Measurements from ENCODE around the gene ACRBP.
"Not testable (repeated sequence)": the region's sequence is repeated elsewhere in the genome, so short reads cannot be mapped to it uniquely, and the experiment has no call there.

Gene ACRBP

DNA sequence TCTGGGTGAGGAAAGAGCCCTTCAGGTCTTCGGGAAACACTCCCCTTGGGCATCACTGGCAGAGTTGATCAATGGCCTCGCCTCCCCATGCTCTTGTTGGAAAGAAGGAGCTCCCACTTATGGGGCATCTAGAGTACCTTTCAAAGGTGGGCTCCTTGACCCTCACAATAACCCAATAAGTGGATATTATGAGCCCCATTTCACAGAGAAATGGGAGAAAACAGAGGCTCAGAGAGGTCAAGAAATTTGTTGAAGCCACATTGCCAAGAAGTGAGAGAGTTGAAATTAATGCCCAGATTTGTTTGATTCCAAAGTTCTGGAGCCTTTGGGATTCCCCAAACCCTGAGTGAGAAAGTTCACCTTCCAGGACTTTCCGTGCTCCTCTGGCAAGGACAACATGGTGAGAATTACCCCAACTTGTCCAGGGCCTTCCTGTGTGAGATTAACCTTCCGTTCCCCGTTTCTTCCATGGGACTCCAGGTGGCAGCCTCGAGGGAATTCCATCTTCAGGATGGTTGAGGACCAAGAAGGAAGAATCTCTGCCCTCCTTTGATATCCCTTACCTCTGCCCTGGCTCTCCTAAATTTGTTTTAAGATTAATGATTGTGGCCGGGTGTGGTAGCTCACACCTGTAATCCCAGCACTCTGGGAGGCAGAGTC lies 32.6 kb downstream of the ACRBP start:
- no peak for DNase-seq

DNA sequence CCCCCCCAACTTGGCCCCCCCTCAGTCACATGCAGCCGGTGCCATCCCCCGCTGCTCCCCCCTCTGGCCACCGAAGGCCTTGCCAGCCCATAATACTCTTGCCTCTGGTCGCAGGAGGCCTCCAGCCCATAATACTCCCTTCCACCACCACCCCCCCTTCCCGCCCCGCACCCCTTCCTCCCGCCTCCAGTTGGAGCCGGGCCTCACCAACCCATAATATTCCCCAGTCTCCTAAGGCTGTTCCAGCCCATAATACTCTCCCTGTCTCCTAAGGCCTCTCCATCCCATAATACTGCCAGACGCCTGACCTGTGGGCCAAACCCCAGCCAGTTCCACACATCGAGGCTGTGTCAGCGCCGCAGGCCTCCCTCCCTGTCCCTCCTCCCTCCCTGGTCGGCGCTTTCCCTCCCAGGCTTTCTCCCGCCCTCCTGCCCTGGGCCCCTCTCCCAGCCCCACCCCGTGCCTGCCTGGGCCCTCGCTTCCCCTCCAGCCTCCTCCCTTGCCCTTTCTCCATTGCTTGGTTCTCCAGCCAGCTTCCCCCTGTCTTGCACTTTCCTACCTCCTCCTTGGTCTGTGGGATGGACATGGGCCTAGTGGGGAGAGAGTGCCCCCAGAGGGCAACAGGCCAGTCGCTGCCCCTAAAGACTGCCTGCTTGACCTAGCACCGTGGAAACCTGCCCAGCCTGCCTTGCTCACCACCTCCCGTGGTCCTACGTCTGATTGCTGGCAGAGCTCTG lies 33.3 kb downstream of the ACRBP start:
- peak; percentile 90 for DNase-seq

DNA sequence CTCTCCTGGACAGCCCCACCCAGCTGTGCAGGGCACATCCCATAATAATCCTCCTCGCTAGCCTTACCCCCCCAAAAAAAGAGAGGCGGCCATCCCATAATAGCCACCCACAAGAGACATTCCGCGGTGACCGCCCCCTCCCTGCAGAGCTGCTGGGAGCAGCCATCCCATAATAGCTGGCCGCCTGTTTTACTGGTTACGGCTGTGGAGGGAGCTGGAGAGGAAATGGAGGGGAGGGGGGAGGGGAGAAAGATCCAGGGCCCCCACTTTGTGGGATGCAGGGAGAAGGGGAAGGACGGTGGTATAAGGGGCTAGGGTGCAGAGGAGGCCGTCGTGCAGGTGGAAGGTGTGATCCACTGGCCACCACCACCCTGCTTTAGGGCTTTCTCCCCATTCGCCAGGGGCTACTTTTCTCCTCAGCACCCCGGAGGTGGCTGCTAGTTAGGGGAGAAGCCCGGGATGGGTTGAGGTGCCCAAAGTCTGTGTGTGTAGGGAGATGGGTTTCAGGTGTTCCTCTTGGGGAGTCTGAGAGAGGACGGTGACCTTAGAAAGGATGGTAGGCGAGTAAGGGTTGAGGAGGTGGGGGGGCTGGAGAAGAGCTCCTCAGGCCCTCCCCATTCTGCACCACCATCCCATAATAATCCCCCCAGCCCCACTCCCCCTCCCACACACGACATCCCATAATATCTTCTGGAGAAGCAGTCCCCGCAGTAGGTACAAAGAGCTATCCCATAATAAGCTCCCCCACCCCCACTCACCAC lies 34.0 kb downstream of the ACRBP start:
- peak; percentile 67 for DNase-seq

DNA sequence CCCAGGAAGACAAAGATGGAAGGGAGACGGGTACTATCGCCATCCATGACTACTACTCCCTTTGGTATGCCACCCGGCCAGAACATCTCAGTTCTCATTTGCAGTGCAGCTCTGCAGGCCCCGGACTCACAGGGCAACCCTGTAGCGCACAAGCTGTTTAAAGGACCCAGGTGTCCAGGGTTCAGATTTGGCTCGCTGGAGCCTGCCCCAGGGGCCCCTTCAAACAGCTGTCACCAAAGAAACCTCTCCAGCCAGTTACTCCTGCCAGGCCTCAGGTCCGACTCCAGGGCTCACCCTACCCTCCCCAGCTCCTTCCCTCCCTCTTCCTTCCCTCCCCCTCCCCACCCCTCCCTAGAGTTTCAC lies 34.6 kb downstream of the ACRBP start:
- no peak for DNase-seq

DNA sequence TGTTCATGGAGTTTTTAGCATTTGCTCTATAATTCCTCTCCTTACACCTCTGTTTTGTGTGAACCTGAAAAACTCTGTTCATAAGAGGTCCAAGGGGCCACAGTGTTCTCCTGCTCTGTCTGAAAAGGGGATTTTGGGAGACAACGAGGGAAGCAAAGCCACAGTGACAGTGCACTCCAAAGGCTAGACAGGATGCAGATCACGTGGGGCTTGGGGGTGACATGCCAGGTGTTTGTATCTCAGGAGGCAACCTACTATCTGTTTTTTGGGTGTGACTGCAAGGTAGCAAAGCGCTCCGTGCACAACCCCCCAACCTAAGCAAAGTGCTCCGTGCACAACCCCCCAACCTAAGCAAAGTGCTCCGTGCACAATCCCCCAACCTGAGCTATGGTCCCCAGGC lies 35.0 kb downstream of the ACRBP start:
- DNase-seq: no peak

DNA sequence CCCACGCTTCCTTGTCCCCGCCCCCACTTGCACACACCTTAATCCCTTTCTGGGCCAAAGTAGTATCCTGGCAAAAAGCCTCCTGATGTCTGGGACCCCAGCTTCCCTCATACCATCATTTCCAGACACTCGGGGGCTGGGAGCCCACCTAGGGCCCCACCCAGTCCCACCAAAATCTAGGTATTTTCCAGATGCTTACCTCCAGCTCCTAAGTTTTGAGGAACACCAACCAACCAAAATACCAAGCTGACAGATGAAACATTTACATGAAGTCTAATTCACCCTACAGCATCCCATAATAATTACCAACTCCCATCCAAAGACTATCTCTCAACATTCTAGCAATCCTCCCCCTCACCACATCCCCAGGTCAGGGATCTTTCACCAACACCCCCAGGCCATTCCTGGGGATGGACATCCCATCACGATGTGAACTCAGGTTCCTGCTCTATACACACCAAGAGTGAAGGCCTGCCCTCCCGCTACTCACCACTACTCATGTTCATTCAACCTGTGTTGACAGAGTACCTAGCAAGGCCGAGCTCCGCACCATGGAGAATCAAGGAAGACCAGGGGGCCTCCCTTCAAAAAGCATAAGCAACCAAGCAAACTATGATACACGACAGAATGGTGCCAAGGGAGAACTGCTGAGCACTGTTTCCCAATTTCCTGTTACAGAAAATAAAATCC lies 38.5 kb downstream of the ACRBP start:
- DNase-seq: no peak

DNA sequence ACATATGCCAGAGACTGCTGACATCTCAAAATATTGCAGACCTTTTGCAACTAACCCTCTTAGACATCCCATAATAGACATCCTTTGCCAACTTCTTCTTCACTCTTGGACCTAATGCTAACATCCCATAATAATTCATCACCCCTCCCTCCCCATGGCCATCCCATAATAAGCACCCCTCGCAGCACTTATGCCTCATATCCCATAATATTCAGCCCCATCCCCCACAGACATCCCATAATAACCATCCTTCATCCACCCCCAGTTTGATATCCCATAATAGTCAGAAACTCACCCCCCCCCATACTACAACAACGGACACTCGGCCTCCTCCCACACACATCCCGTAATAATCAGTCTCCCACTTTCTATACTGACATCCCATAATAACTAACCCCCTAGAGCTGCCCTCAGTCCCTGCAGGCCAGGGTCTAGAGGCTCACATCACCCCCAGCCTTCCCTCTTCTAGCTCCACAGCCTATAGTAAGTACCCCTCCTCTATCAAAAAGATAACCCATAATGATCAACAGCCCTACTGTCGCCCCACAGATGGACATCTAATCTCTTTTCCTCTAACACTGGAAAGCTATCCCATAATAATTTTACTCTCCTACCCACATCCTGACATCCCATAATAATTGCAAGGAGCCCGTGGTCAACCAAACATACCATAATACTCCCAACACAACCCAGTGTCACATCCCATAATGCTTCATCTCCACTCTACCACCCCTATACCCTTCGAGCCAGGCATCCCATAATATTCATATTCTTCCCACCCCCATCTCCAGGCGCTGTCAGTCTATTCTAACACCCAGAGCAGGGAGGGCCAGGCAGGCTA lies 39.3 kb downstream of the ACRBP start:
- peak; percentile 59 for DNase-seq

DNA sequence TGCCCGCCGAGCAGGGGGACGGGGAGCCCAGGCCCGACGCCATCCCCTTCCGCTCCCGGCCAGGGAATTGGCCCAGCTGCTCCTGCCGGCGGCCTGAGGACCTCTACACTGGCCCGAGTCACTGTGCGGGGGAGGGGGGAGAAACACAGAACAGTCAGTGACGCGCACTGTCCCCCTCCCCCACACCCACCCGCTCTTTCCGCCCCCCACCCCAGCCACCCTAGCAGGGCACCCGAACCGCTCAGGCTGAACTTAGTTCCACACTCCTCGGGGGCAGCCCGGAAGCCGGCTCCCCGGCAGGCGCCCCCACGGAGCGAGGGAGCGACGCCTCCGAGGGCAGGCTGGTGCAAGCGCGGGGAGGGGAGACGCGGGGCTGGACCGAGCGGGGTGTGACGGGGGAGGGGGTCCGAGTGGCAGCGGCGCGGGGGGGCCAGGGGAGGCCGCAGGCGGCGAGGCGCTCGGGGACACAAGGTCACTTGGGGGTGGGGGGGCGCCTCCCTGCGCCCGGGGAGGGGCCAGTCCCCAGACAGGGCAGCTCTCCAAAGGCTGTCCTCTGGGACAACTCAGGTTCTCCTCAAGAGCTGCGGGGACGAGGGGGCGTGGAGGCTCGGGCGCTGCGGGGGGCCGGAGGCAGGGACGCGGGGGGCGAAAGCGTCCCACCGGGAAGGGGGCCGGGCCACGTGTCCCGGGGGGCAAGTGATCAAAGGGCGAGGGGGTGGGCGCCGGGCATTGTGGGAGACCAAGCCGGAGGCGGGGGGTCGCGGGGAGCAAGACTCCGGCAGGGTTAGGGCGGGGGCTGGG lies 40.7 kb downstream of the ACRBP start:
- no peak for DNase-seq

DNA sequence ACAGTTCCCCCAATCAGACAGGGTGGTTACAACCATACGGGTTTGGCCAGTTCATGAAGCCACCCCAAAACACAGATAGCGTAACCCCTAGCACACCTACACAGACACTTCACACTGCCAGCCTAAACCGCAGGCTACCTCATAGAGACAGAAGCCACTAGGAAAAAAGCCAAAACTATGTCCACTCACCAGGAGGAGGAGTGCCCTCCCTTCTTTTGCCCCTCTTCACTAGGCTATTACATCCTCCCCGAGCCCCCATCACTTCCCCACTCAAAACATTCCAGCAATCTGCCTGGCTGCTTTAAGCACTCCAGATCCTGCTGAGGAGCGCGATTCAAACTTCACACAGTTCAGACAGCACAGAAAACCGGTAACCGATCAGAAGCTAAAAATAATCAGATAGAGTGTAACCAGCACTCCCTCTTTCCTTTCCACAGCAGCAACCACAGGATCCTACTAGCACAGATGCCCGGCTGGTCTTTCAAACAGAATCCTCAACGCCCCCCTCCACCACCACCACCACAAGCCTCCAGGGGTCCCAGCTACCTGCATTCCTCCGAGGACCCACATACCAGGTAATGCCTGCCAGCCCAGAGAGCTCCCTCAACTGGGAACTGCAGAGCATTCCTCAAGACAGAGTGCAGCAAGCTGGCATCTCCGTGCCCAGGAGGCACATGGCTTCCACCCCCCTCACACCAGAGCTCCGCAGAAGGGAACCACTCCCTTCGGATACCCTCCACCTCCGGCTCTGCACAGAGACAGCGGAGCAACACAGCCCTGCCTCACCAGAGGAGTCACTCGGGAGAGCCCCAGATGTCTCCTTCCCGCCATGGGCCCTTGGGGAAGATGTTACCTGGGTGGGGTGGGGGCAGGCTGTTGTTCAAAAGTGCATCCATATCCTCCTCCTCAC lies 41.6 kb downstream of the ACRBP start:
- no peak for DNase-seq

DNA sequence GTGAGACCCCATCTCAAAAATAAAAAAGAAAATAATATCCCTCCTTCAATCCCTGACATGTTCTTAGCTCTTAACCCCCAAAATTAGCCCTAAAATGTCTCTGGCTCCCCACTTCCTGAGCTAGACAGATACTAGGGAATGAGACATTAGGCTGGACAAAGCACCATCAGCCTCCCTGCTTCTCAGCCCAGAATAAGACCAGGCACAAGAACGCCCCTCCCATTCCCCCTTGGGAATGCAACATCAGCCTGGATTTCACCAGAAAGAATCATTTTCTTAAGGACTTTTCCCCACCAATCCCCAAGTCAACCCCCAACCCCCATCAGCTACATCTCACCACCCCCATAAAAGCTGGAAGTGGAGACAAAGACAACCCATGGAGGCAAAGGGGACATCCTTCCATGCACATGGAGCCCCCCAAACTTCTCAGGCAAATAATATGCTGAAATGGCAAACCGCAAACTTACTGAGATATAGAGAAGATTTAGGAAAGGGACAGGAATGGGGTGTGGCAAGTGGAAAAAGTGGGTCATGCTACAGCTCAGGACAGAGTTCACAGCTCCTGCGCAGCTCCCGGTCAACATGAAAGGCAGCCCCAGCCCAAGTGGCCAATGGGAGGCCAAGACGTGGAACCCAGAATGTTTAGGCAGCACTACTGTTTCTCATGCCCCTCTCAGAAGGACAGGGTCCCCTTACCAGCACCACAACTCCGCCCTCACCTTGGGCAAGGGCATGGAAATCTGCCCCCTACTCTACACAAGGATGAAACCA lies 42.8 kb downstream of the ACRBP start:
- no peak for DNase-seq

DNA sequence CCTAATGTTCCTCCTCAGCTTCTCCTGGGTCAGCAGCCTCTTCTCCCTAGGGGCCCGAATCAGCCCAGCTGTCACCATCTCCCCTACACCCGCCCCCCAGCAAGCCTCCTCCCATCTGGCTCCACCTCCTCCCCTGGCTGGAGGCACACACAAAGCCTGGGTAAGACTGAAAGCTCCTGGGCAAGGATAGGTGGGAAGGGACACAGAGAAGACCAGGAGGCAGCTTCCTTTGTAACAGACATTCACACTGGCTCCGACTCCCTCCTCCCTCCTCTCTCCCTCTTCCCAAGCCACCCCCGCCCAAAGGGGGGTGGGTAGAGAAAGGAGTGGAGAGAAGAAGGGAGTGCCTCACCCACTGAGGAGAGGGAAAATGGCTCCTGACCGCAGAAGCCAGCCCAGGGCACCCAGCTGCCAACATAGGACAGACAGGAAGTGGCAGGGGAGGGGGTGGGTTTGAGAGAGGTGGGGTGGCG lies 44.1 kb downstream of the ACRBP start:
- peak; percentile 8 for DNase-seq

DNA sequence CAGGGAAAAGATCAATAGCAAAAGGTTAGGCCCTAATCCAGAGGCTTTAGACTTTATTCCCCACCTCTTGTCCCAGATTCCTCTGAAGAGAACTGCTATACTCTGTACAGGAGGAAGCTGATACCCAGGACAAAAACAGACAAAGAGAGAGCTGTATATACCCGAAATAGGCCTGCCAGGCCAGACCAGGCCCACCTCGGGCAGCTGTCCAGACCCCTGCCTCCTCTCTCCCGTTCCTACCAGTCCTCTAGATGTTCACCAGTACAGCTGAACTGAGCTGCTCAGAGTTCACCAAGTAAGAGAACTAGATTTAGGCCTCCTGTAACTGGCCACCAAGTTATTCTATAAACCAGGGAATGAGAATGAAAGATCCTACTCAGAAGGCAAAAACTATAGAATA lies 44.7 kb downstream of the ACRBP start:
- DNase-seq: no peak

DNA sequence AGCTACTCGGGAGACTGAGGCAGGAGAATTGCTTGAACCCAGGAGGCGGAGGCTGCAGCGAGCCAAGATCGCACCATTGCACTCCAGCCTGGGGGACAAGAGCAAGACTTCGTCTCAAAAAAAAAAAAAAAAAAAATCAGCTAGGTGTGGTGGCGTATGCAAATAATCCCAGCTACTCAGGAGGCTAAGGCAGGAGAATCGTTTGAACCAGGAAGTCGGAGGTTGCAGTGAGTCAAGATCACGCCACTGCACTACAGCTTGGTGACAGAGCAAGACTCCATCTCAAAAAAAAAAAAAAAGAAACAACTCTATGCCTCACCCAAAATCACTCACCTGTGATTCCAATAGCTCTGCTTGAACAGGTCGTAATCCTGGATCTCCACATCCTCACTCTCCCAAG lies 51.6 kb downstream of the ACRBP start:
- not testable (repeated sequence) for DNase-seq

DNA sequence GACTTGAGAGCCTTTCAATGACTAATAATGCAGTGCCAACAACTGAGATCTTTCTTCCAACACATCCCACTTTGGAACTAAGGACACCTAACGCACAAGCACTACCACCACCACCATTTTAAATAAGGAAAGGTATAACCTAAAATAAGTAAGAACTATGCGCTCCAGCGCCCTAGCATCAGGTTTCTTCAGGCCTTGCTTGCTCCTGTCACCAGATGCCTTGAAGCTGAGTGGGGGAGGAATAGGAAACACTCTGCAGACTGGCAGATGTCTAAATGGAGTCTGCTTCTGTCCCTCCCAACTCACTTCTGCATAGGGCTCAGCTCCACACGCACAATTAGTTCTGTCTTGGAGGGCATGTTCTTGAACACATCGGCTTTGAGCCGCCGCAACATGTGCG lies 55.1 kb downstream of the ACRBP start:
- DNase-seq: no peak

All from NCI-H2081 treated with DMSO at 0.1 percent for 48 hours (cell line).